ENCODE data around the gene UBE2G2.

GRCh38 chr21:44751799-44752636 lies 49.6 kb downstream of the UBE2G2 start:
- TF ChIP-seq EZH2 (IDR thresholded peaks at IDR 0.05; ENCODE audit: insufficient read depth, poor library complexity, severe bottlenecking): no peak
- no peak for TF ChIP-seq EZH2phosphoT487 (IDR thresholded peaks at IDR 0.05; ENCODE audit: insufficient read depth, low read depth)
